Midbrain (tissue), 1 donor: ENCODE results near the gene PABPC1L2B.
"Not testable (repeated sequence)": the region's sequence is repeated elsewhere in the genome, so short reads cannot be mapped to it uniquely, and the experiment has no call there.

ENCODE experiments used
- DNase-seq: peaks from one replicate; lab custom pipeline; 2025; lab: John Stamatoyannopoulos, UW

PABPC1L2B gene

DNA sequence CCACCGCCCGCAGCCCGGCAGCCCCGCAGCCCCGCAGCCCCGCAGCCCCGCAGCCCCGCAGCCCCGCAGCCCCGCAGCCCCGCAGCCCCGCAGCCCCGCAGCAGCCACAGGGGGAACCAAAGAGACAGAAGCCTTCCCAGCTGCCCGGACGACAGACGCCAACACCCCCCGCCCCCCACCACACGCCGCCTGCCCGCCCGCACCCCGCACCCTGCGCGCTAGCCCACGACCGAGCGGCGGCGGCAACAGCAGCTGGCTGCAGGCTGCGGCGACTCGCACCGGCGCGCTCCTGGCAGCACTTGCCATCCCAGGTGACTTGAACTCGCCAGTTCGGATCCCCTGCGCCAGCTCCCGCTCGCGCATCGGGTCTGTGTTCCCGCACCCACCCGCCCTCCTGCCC is at the start of gene PABPC1L2B:
Gene PABPC1L2B (plus strand): TSS at position 207 of the 400 bp plus-strand sequence. CDS start 704 bp downstream, outside the sequence.
- not testable (repeated sequence) for DNase-seq

DNA sequence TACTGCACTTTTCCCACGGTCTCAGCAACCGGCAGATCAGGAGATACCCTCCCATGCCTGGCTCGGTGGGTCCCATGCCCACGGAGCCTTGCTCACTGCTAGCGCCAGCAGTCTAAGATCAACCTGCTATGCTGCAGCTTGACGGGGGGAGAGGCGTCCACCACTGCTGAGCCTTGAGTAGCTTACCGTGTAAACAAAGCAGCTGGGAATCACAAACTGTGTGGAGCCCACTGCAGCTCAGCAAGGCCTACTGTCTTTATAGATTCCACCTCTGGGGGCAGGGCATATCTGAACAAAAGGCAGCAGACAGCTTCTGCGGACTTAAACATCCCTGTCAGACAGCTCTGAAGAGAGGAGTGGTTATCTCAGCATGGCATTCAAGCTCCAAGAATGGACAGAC is 42.8 kb upstream of the PABPC1L2B start:
- not testable (repeated sequence) for DNase-seq

DNA sequence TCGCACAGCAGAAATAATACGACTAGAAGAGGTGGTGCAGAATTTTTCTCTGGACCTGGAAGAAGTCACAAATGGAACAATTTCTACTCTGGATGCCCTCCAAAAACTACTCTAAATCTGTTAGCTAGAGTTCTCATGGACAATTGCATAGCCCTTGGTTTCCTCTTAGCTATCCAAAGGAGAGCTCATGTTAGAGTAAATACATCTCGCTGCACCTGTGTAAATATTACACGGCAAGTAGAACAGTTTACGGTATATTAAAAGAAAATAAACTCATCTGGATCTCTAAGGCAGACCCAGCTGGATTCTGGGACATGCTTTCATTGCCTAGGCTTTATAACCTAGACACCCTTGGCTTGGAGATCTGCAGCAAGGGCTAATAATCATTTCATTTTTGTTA is 30.9 kb upstream of the PABPC1L2B start:
- not testable (repeated sequence) for DNase-seq

DNA sequence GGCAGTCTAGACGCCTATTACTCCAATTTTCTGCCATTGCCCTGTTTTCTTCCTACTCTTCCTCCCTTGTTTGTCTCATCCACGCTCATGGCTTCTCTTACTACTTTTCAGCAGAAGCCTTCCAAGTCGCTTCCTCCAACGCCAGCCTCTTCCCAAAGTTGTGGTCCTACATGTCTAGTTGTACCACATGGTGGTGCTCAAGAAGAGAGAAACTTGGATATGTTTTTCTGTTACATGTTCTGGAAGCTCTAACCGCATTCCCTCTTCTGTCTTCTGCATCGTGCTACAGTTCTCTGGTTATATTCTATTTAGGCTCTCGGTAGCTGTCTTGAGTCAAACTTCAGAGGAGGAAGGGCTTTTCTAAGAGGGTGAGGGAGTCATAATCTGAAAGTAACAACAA is 27.9 kb upstream of the PABPC1L2B start:
- not testable (repeated sequence) for DNase-seq

DNA sequence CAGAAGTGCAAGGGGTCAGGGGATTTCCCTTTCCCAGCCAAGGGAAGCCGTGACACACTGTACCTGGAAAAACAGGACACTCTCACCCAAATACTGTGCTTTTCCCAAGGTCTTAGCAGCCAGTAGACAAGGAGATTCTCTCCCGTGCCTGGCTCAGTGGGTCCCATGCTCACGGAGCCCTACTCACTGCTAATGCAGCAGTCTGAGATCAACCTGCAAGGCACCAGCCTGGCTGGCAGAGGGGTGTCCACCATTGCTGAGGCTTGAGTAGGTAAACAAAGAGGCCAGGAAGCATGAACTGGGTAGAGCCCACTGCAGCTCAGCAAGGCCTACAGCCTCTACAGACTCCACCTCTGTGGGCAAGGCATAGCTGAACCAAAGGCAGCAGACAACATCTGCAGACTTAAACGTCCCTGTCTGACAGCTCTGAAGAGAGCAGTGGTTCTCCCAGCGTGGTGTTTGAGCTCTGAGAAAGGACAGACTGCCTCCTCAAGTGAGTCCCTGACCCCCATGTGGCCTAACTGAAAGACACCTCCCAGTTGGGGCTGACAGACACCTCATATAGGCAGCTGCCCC is 21.8 kb upstream of the PABPC1L2B start:
- DNase-seq: not testable (repeated sequence)

- not testable (repeated sequence) for DNase-seq
Measured at GRCh38 chrX:73004032-73004431, 1.3 kb downstream of the PABPC1L2B start.

DNA sequence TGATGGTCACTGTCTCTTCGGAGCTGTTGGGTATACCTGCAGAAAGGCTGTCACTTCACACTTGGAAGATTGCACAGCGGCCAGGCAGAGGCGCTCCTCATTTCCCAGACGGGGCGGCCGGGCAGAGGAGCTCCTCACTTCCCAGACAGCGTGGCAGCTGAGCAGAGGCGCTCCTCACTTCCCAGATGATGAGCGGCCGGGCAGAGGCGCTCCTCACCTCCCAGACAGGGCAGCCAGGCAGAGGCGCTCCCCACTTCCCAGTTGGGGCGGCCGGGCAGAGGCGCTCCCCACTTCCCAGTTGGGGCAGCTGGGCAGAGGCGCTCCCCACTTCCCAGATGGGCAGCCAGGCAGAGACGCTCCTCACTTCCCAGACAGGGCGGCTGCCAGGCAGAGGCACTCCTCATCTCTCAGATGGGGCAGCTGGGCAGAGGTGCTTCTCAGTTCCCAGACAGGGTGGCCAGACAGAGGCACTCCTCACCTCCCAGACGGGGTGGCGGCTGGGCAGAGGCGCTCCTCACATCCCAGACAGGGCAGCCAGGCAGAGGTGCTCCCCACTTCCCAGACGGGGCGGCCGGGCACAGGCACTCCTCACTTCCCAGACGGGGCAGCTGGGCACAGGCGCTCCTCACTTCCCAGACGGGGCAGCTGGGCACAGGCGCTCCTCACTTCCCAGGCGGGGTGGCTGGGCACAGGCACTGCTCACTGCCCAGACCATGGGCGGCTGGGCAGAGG is 18.8 kb downstream of the PABPC1L2B start:
- DNase-seq: no peak

GRCh38 chrX:73022093-73022445 is 19.3 kb downstream of the PABPC1L2B start:
- DNase-seq: not testable (repeated sequence)

GRCh38 chrX:73028876-73029275 is 26.1 kb downstream of the PABPC1L2B start:
- no peak for DNase-seq
